ENCODE results near the gene TRIM6. TPM values are rescaled to one million over a fixed set of nuclear protein-coding genes. Genes with fewer than 3 reads are reported as not detected.

Gene TRIM6
- polyA plus RNA-seq, 3 donors = 0.11 to 0.44 (median 0.15) TPM

- H3K4me1 Mint-ChIP-seq = peaks cover 17% of the 10 kb centered on the region
- no peak overlapping the region for H3K27ac Mint-ChIP-seq
- H3K36me3 Mint-ChIP-seq = no peaks in the 10 kb centered on the region
- peaks cover 0 to 7% of the 10 kb centered on the region in 2 donors for H3K4me1 ChIP-seq (ENCODE audit: control insufficient read depth in 1 of 2, insufficient read depth in 2 of 2, low read length in 2 of 2)
- H3K27me3 Mint-ChIP-seq (ENCODE audit: low read depth in 3 of 3) = peaks cover 0 to 2% (median 0%) of the 10 kb centered on the region in 3 donors
- intact Hi-C loops (cut with micrococcal nuclease) = no loop called here
- TF ChIP-seq CTCF (IDR thresholded peaks at IDR 0.05) = no peak
- H3K4me3 ChIP-seq (replicated peaks in 1 of 3; ENCODE audit: low read depth in 2 of 3, low read length in 3 of 3) = no peak overlapping the region
- no peak for DNase-seq
- H3K79me2 ChIP-seq (ENCODE audit: insufficient read depth, low read length) = no peaks in the 10 kb centered on the region
- H3K4me2 ChIP-seq (replicated peaks; ENCODE audit: extremely low read depth, low read length, poor library complexity, severe bottlenecking) = no peak overlapping the region
- H4K20me1 ChIP-seq (ENCODE audit: insufficient read depth, low read length) = no peaks in the 10 kb centered on the region
- no CpG with 5 or more reads among the region's 1 CpG for WGBS (ENCODE audit: insufficient coverage)
- no peaks in the 10 kb centered on the region for H3K27me3 ChIP-seq (ENCODE audit: control insufficient read depth in 2 of 2, insufficient read depth in 2 of 2, low read length in 2 of 2)
- H2AFZ ChIP-seq (ENCODE audit: insufficient read depth, low read depth, low read length, poor library complexity, severe bottlenecking) = no peak overlapping the region
- H3K9me3 ChIP-seq (replicated peaks in 1 of 2; ENCODE audit: control insufficient read depth in 1 of 2, insufficient read depth in 1 of 2, low read length in 2 of 2) = no peaks in the 10 kb centered on the region
- no peak overlapping the region for H3K4me3 Mint-ChIP-seq
- H3K27ac ChIP-seq (ENCODE audit: low read depth in 1 of 2, low read length in 2 of 2) = no peak overlapping the region
- H3K36me3 ChIP-seq (replicated peaks in 1 of 2; ENCODE audit: control insufficient read depth in 1 of 2, insufficient read depth in 2 of 2, low read length in 2 of 2) = no peaks in the 10 kb centered on the region
- H3K9ac ChIP-seq (ENCODE audit: insufficient read depth, low read length, poor library complexity, severe bottlenecking) = no peak overlapping the region
- peaks cover 0 to 9% (median 2%) of the 10 kb centered on the region in 7 donors for H3K9me3 Mint-ChIP-seq
Measured at GRCh38 chr11:5593146-5593545, 3.3 kb upstream of the TRIM6 start.

- Histone ChIP-seq H3K27ac (ENCODE audit: low read depth in 1 of 2, low read length in 2 of 2) (no peak overlapping the region), H3K27me3 (ENCODE audit: control insufficient read depth in 2 of 2, insufficient read depth in 2 of 2, low read length in 2 of 2) (no peaks in the 10 kb centered on the region), H3K9ac (ENCODE audit: insufficient read depth, low read length, poor library complexity, severe bottlenecking) (no peak overlapping the region), H3K36me3 (replicated peaks in 1 of 2; ENCODE audit: control insufficient read depth in 1 of 2, insufficient read depth in 2 of 2, low read length in 2 of 2) (no peaks in the 10 kb centered on the region), H3K4me1 (ENCODE audit: control insufficient read depth in 1 of 2, insufficient read depth in 2 of 2, low read length in 2 of 2) (peaks cover 0 to 7% of the 10 kb centered on the region in 2 donors), H3K4me2 (replicated peaks; ENCODE audit: extremely low read depth, low read length, poor library complexity, severe bottlenecking) (no peak overlapping the region), H4K20me1 (ENCODE audit: insufficient read depth, low read length) (no peaks in the 10 kb centered on the region), H3K4me3 (replicated peaks in 1 of 3; ENCODE audit: low read depth in 2 of 3, low read length in 3 of 3) (no peak overlapping the region), H3K9me3 (replicated peaks in 1 of 2; ENCODE audit: control insufficient read depth in 1 of 2, insufficient read depth in 1 of 2, low read length in 2 of 2) (no peaks in the 10 kb centered on the region), H2AFZ (ENCODE audit: insufficient read depth, low read depth, low read length, poor library complexity, severe bottlenecking) (no peak overlapping the region), H3K79me2 (ENCODE audit: insufficient read depth, low read length) (no peaks in the 10 kb centered on the region)
- TF ChIP-seq CTCF (IDR thresholded peaks at IDR 0.05) = no peak
- Mint-ChIP-seq H3K4me1 (peaks cover 19% of the 10 kb centered on the region), H3K36me3 (no peaks in the 10 kb centered on the region), H3K9me3 (peaks cover 0 to 3% (median 0%) of the 10 kb centered on the region in 7 donors), H3K4me3 (no peak overlapping the region), H3K27me3 (ENCODE audit: low read depth in 3 of 3) (peaks cover 0 to 2% (median 0%) of the 10 kb centered on the region in 3 donors), H3K27ac (no peak overlapping the region)
- WGBS (ENCODE audit: insufficient coverage) = 80% methylated on average over 2 of the region's 3 CpGs
- DNase-seq = no peak
- intact Hi-C loops (cut with micrococcal nuclease) = no loop called here
Measured at GRCh38 chr11:5597953-5598352, 1.5 kb downstream of the TRIM6 start.
